ENCODE data around the gene SIRT3. TPM values are rescaled to one million over a fixed set of nuclear protein-coding genes. Genes with fewer than 3 reads are reported as not detected.

SIRT3 gene
- total RNA-seq, 1 donor from 2014 or later = 33.7 TPM

- TF ChIP-seq CTCF (conservative IDR thresholded peaks at IDR 0.05) = no peak
- Mint-ChIP-seq H3K4me1 (ENCODE audit: unreplicated experiment) (no peaks in the 10 kb centered on the region), H3K36me3 (no peaks in the 10 kb centered on the region), H3K4me3 (no peak overlapping the region), H3K27me3 (no peaks in the 10 kb centered on the region), H3K27ac (no peak overlapping the region), H3K9me3 (peaks cover 2% of the 10 kb centered on the region)
- DNase-seq (ENCODE audit: extremely low spot score, unreplicated experiment) = no peak
Observed at GRCh38 chr11:256952-257737, 21.0 kb upstream of the SIRT3 start.

GRCh38 chr11:255816-256215 is 19.7 kb upstream of the SIRT3 start:
- H3K27me3 Mint-ChIP-seq = no peaks in the 10 kb centered on the region
- H3K36me3 Mint-ChIP-seq = peaks cover 5% of the 10 kb centered on the region
- no peak overlapping the region for H3K4me3 Mint-ChIP-seq
- no peak overlapping the region for H3K27ac Mint-ChIP-seq
- no peak for TF ChIP-seq CTCF (conservative IDR thresholded peaks at IDR 0.05)
- H3K4me1 Mint-ChIP-seq (ENCODE audit: unreplicated experiment) = no peaks in the 10 kb centered on the region
- no peak for DNase-seq (ENCODE audit: extremely low spot score, unreplicated experiment)
- no peaks in the 10 kb centered on the region for H3K9me3 Mint-ChIP-seq

GRCh38 chr11:255176-255575 is 19.0 kb upstream of the SIRT3 start:
- no peak overlapping the region for H3K4me3 Mint-ChIP-seq
- no peaks in the 10 kb centered on the region for H3K4me1 Mint-ChIP-seq (ENCODE audit: unreplicated experiment)
- peaks cover 5% of the 10 kb centered on the region for H3K36me3 Mint-ChIP-seq
- H3K9me3 Mint-ChIP-seq = no peaks in the 10 kb centered on the region
- TF ChIP-seq CTCF (conservative IDR thresholded peaks at IDR 0.05) = no peak
- no peaks in the 10 kb centered on the region for H3K27me3 Mint-ChIP-seq
- no peak overlapping the region for H3K27ac Mint-ChIP-seq
- no peak for DNase-seq (ENCODE audit: extremely low spot score, unreplicated experiment)

GRCh38 chr11:253886-254270 is 17.7 kb upstream of the SIRT3 start:
- DNase-seq (ENCODE audit: extremely low spot score, unreplicated experiment) = no peak
- Mint-ChIP-seq H3K27ac (no peak overlapping the region), H3K36me3 (peaks cover 9% of the 10 kb centered on the region), H3K4me3 (no peak overlapping the region), H3K9me3 (no peaks in the 10 kb centered on the region), H3K27me3 (no peaks in the 10 kb centered on the region), H3K4me1 (ENCODE audit: unreplicated experiment) (no peaks in the 10 kb centered on the region)
- no peak for TF ChIP-seq CTCF (conservative IDR thresholded peaks at IDR 0.05)

- Mint-ChIP-seq H3K4me1 (ENCODE audit: unreplicated experiment) (no peaks in the 10 kb centered on the region), H3K4me3 (no peak overlapping the region), H3K27ac (no peak overlapping the region), H3K9me3 (no peaks in the 10 kb centered on the region), H3K36me3 (peaks cover 9% of the 10 kb centered on the region), H3K27me3 (no peaks in the 10 kb centered on the region)
- no peak for DNase-seq (ENCODE audit: extremely low spot score, unreplicated experiment)
- TF ChIP-seq CTCF (conservative IDR thresholded peaks at IDR 0.05) = no peak
Observed at GRCh38 chr11:253160-253885, 17.2 kb upstream of the SIRT3 start.
